Lung (tissue), 12 donors: ENCODE measurements around the gene PPP2R5E. TPM values are rescaled to one million over a fixed set of nuclear protein-coding genes. Genes with fewer than 3 reads are reported as not detected.

Experiments
- ATAC-seq: fragments of 200-7000 bp; cut with Tn5 transposase; one replicate; pipeline ENCODE4 v1.9.1; 2020; ENCODE audit warnings: moderate number of reproducible peaks; ENCODE audit not compliant: insufficient read depth, low FRiP score
- DNase-seq, 3 donors: peaks; one replicate each; pipeline ENCODE4 v3.0.0-alpha.2; 2013 to 2017
- H3K27ac ChIP-seq, 2 donors: one replicate each; pipeline ENCODE4 v1.5.1; 2013; ENCODE audit warnings: mild to moderate bottlenecking in 2 of 2, moderate library complexity in 2 of 2, control low read depth in 1 of 2, inconsistent platforms in 1 of 2, low read depth in 1 of 2, low read length in 1 of 2
- H3K27me3 ChIP-seq, 3 donors: one replicate each; pipeline ENCODE4 v1.5.1; 2013; ENCODE audit warnings: low read length in 2 of 3; ENCODE audit not compliant: control insufficient read depth in 3 of 3, insufficient read depth in 3 of 3
- H3K36me3 ChIP-seq, 4 donors: one replicate each; pipeline ENCODE4 v1.5.1; 2013; ENCODE audit warnings: low read length in 4 of 4, mild to moderate bottlenecking in 1 of 4, moderate library complexity in 1 of 4; ENCODE audit not compliant: control insufficient read depth in 4 of 4, insufficient read depth in 4 of 4
- H3K4me1 ChIP-seq, 5 donors: one replicate each; pipeline ENCODE4 v1.5.1; 2013; ENCODE audit warnings: low read length in 5 of 5, mild to moderate bottlenecking in 2 of 5, moderate library complexity in 1 of 5; ENCODE audit not compliant: control insufficient read depth in 5 of 5, insufficient read depth in 5 of 5
- H3K4me3 ChIP-seq: one replicate; pipeline ENCODE4 v1.5.1; 2013; ENCODE audit warnings: mild to moderate bottlenecking, control low read depth, moderate library complexity
- H3K9ac ChIP-seq, 2 donors: one replicate each; pipeline ENCODE4 v1.5.1; 2013; ENCODE audit warnings: low read length in 2 of 2, control low read depth in 1 of 2; ENCODE audit not compliant: insufficient read depth in 1 of 2
- H3K9me3 ChIP-seq, 4 donors: one replicate each; pipeline ENCODE4 v1.5.1; 2013; ENCODE audit warnings: low read length in 3 of 4, mild to moderate bottlenecking in 1 of 4, moderate library complexity in 1 of 4; ENCODE audit not compliant: control insufficient read depth in 4 of 4, insufficient read depth in 3 of 4
- CTCF ChIP-seq: IDR thresholded peaks from 2 replicates; pipeline ENCODE4 v1.5.1; 2012; ENCODE audit warnings: mild to moderate bottlenecking; ENCODE audit errors: control extremely low read depth, extremely low read depth
- WGBS, 2 donors: extraction: QIAGEN DNeasy Blood & Tissue Kit; methylation state at CpG; one replicate each; pipeline ENCODE4 v1.1.7; 2013; 5-methylcytosine and 5-hydroxymethylcytosine counted together
- polyA plus RNA-seq, 2 donors: library from polyadenylated mRNA; stranded (reverse); fragments of 200-250 nt; gene quantifications; one replicate each; pipeline ENCODE4 v1.2.1, GENCODE V29; 2013
- total RNA-seq, 2 donors: library from RNA; depleted of rRNA in 1 of 2; stranded (reverse); fragments of >200 nt in 1 of 2; gene quantifications; one replicate each; pipeline ENCODE4 v1.2.1, GENCODE V29; 2014 to 2021
- donor health status: control.
- donor health status: control.
- donor health status: Bipolar disorder and iron deficiency.
- donor health status: healthy.
- donor health status: DM: yes; HTN: yes; CAD: no.

PPP2R5E gene
- total and polyA plus RNA-seq, 4 donors, result 9.0 to 42.5 (median 25.7) TPM

GRCh38 chr14:63357841-63358240 lies 185.3 kb downstream of the PPP2R5E start:
- TF ChIP-seq CTCF, result no peak
- Histone ChIP-seq H3K36me3 (no peaks in the 10 kb centered on the region), H3K27me3 (no peaks in the 10 kb centered on the region), H3K4me1 (no peaks in the 10 kb centered on the region), H3K4me3 (no peak overlapping the region), H3K9me3 (peaks cover 0 to 7% (median 0%) of the 10 kb centered on the region in 4 donors), H3K27ac (no peak overlapping the region), H3K9ac (no peak overlapping the region)
- 89 to 94% methylated on average over 7 of the region's 7 CpGs for WGBS, 2 donors
- DNase-seq (no peak), ATAC-seq (no peak)

GRCh38 chr14:63345826-63346225 lies 197.4 kb downstream of the PPP2R5E start:
- H3K36me3 ChIP-seq, result no peaks in the 10 kb centered on the region
- peaks cover 0 to 3% (median 0%) of the 10 kb centered on the region in 4 donors for H3K9me3 ChIP-seq
- ATAC-seq (no peak), DNase-seq (no peak)
- H3K27ac ChIP-seq, result no peak overlapping the region
- H3K4me1 ChIP-seq, result no peaks in the 10 kb centered on the region
- no peak for TF ChIP-seq CTCF
- H3K4me3 ChIP-seq, result no peak overlapping the region
- WGBS, 2 donors, result 69 to 75% methylated on average over 3 of the region's 3 CpGs
- H3K9ac ChIP-seq, result no peak overlapping the region
- H3K27me3 ChIP-seq, result no peaks in the 10 kb centered on the region

GRCh38 chr14:63344336-63344735 lies 198.8 kb downstream of the PPP2R5E start:
- H3K9me3 ChIP-seq, result peaks cover 0 to 3% (median 0%) of the 10 kb centered on the region in 4 donors

More at GRCh38 chr14:63344336-63344735, 198.8 kb downstream of the PPP2R5E start:
- Histone ChIP-seq H3K9ac (no peak overlapping the region), H3K4me3 (no peak overlapping the region), H3K27ac (no peak overlapping the region), H3K27me3 (no peaks in the 10 kb centered on the region), H3K4me1 (no peaks in the 10 kb centered on the region), H3K36me3 (no peaks in the 10 kb centered on the region)
- ATAC-seq, result no peak
- 75 to 82% methylated on average over 4 of the region's 4 CpGs for WGBS, 2 donors
- no peak for DNase-seq
- no peak for TF ChIP-seq CTCF
